Measurements from ENCODE around the gene SLC25A15. TPM values are rescaled to one million over a fixed set of nuclear protein-coding genes. Genes with fewer than 3 reads are reported as not detected.
"Not testable (repeated sequence)": the region's sequence is repeated elsewhere in the genome, so short reads cannot be mapped to it uniquely, and the experiment has no call there.

Gene SLC25A15
- total RNA-seq, 2 donors from 2014 or later = 7.7 to 12.6 TPM

- Histone ChIP-seq H3K4me1 (ENCODE audit: control insufficient read depth in 1 of 2, low read depth in 2 of 2) (no peaks in the 10 kb centered on the region), H3K27me3 (replicated peaks; ENCODE audit: insufficient read depth) (no peaks in the 10 kb centered on the region), H3K4me3 (no peak overlapping the region), H3K36me3 (peaks cover 17% of the 10 kb centered on the region), H3K9me3 (peaks cover 4% of the 10 kb centered on the region), H3K27ac (no peak overlapping the region)
- TF ChIP-seq CTCF (IDR thresholded peaks at IDR 0.05) = no peak
- ATAC-seq (ENCODE audit: insufficient number of reproducible peaks, low FRiP score, low read depth) (no peak), DNase-seq (ENCODE audit: low spot score) (no peak)
Observed at GRCh38 chr13:40813667-40814454, 24.4 kb downstream of the SLC25A15 start.

GRCh38 chr13:40814803-40815202, 25.4 kb downstream of the SLC25A15 start:
- H3K27me3 ChIP-seq (replicated peaks; ENCODE audit: insufficient read depth) = no peaks in the 10 kb centered on the region
- no peaks in the 10 kb centered on the region for H3K4me1 ChIP-seq (ENCODE audit: control insufficient read depth in 1 of 2, low read depth in 2 of 2)
- peaks cover 17% of the 10 kb centered on the region for H3K36me3 ChIP-seq
- ATAC-seq (ENCODE audit: insufficient number of reproducible peaks, low FRiP score, low read depth) (no peak), DNase-seq (ENCODE audit: low spot score) (no peak)
- no peak for TF ChIP-seq CTCF (IDR thresholded peaks at IDR 0.05)
- peaks cover 4% of the 10 kb centered on the region for H3K9me3 ChIP-seq
- no peak overlapping the region for H3K4me3 ChIP-seq
- no peak overlapping the region for H3K27ac ChIP-seq

GRCh38 chr13:40818926-40819325, 29.5 kb downstream of the SLC25A15 start:
- no peak for DNase-seq (ENCODE audit: low spot score)

GRCh38 chr13:40819797-40820315, 30.4 kb downstream of the SLC25A15 start:
- no peak for TF ChIP-seq CTCF (IDR thresholded peaks at IDR 0.05)

More at GRCh38 chr13:40818926-40819325, 29.5 kb downstream of the SLC25A15 start:
- no peak for TF ChIP-seq CTCF (IDR thresholded peaks at IDR 0.05)
- ATAC-seq (ENCODE audit: insufficient number of reproducible peaks, low FRiP score, low read depth) = no peak
- Histone ChIP-seq H3K27me3 (replicated peaks; ENCODE audit: insufficient read depth) (no peaks in the 10 kb centered on the region), H3K9me3 (peaks cover 4% of the 10 kb centered on the region), H3K27ac (no peak overlapping the region), H3K36me3 (peaks cover 4% of the 10 kb centered on the region), H3K4me1 (ENCODE audit: control insufficient read depth in 1 of 2, low read depth in 2 of 2) (no peaks in the 10 kb centered on the region), H3K4me3 (no peak overlapping the region)

GRCh38 chr13:40839725-40840124, 50.3 kb downstream of the SLC25A15 start:
- not testable (repeated sequence) for H3K36me3 ChIP-seq; H3K27ac ChIP-seq; H3K9me3 ChIP-seq; DNase-seq (ENCODE audit: low spot score); H3K4me1 ChIP-seq (ENCODE audit: control insufficient read depth in 1 of 2, low read depth in 2 of 2); ATAC-seq (ENCODE audit: insufficient number of reproducible peaks, low FRiP score, low read depth); H3K4me3 ChIP-seq; H3K27me3 ChIP-seq (replicated peaks; ENCODE audit: insufficient read depth)

More at GRCh38 chr13:40819797-40820315, 30.4 kb downstream of the SLC25A15 start:
- peaks cover 3% of the 10 kb centered on the region for H3K9me3 ChIP-seq
- DNase-seq (ENCODE audit: low spot score) (no peak), ATAC-seq (ENCODE audit: insufficient number of reproducible peaks, low FRiP score, low read depth) (no peak)
- no peak overlapping the region for H3K27ac ChIP-seq
- no peaks in the 10 kb centered on the region for H3K4me1 ChIP-seq (ENCODE audit: control insufficient read depth in 1 of 2, low read depth in 2 of 2)
- no peak overlapping the region for H3K4me3 ChIP-seq
- no peaks in the 10 kb centered on the region for H3K36me3 ChIP-seq
- no peaks in the 10 kb centered on the region for H3K27me3 ChIP-seq (replicated peaks; ENCODE audit: insufficient read depth)

- H3K27me3 ChIP-seq (replicated peaks; ENCODE audit: insufficient read depth); ATAC-seq (ENCODE audit: insufficient number of reproducible peaks, low FRiP score, low read depth); H3K36me3 ChIP-seq; H3K4me3 ChIP-seq; DNase-seq (ENCODE audit: low spot score); H3K4me1 ChIP-seq (ENCODE audit: control insufficient read depth in 1 of 2, low read depth in 2 of 2); H3K27ac ChIP-seq; H3K9me3 ChIP-seq: not testable (repeated sequence)
Observed at GRCh38 chr13:40840955-40841354, 51.5 kb downstream of the SLC25A15 start.

Other genes starting within 250 kb of the SLC25A15 start
- gene FOXO1, start 123.0 kb upstream of the SLC25A15 start, total RNA-seq = 10 to 100 TPM; 41.7 to 60.9 TPM
- 10 to 100 TPM; 11.4 to 13.7 TPM for gene MRPS31, start 18.4 kb upstream of the SLC25A15 start, total RNA-seq
- gene ELF1, start 229.7 kb downstream of the SLC25A15 start, total RNA-seq = 10 to 100 TPM; 54.7 to 99.9 TPM